ENCODE measurements around the gene MRPL49.
A peak's percentile ranks its signal among the peaks of the same experiment; 100 is the strongest.
"Not testable (repeated sequence)": the region's sequence is repeated elsewhere in the genome, so short reads cannot be mapped to it uniquely, and the experiment has no call there.

Gene MRPL49

DNA sequence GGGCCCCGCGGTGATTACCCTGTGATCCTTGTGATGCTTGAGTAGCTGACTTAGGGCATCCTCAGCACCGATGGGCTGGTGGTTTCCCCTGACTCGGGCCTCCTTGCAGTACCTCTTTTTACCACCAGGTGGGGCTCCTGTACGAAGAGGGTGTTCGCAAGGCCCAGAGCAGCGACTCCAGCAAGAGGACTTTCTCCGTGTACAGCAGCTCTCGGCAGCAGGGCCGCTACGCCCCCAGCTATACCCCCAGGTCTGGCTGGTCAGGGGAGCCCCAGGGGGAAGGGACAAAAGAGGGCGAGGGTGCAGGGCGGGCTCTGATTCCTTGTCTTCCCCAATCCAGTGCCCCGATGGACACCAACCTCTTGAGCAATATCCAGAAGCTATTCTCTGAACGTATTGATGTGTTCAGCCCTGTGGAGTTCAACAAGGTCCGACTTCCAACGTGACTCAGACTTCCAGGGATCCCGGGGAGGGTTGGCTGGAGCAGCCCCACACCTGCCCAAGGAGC, 11.7 kb upstream of the MRPL49 start:
- TF ChIP-seq POLR2A (IDR thresholded peaks at IDR 0.05; ENCODE audit: low read depth, low read length) = no peak
- DNase-seq (ENCODE audit: insufficient read length, low spot score) (peak; percentile 98), FAIRE-seq (no peak)

DNA sequence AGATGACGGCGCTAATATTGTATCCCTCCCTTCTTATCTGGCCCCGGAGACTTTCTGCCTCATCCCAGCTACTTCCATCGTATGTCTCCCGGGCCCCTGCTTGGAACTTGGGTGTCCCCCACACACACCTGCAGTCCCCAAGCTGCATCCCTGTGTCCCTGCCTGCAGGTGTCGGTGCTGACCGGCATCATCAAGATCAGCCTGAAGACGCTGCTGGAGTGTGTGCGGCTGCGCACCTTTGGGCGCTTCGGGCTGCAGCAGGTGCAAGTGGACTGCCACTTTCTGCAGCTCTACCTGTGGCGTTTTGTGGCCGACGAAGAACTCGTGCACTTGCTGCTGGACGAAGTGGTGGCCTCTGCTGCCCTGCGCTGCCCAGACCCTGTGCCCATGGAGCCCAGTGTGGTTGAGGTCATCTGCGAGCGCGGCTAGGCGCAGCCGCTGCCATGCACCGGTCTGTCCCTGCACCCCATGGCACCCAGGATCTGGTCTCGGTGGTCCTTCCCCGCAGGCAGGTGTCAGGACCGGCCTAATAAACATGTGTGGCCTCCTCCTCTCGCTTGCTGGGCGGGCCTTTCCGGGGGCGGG, 10.9 kb upstream of the MRPL49 start:
- FAIRE-seq (no peak), DNase-seq (ENCODE audit: insufficient read length, low spot score) (no peak)
- no peak for TF ChIP-seq POLR2A (IDR thresholded peaks at IDR 0.05; ENCODE audit: low read depth, low read length)

DNA sequence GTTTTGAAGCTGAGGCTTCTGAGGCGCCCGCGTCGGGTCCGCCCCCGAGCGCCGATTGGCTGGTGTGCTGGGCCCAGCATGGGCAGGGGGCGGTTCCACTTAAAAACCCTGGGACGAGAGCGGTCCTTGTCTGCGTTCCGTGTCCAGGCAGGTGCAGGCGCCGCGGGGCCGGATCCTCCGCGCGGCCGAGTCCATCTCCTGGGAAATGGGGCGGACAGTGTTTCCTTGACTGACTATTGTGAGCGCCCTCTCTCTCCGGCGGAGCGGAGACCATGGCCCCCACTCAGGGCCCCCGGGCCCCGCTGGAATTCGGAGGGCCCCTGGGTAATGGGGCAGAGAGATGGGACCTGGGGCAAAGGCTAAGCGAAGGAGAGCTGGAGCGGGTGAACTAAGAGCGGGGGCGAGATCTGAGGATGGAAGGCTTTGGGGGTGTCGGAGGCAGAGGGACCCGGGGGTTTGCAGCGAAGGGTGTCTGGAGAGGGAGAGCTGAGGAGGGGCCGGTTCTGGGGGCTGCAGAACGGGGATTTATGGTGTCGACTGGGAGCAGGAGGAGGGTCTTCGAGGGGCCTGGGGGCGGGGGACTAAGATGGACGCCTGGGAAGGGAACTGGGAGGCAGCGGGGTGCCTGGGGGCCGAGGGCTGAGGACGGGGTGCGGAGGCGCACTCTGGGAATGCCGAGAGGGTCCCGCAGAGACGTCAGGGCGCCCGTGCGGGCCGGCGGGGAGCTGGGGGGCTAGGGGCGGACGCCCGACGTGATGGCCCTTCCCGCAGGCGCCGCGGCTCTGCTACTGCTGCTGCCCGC, 10.2 kb upstream of the MRPL49 start, which contains the start of gene TM7SF2:
TSS of gene TM7SF2 (plus strand) at position 129 of the 802 bp plus-strand sequence. CDS start at position 273, 144 bp downstream.
- no peak for FAIRE-seq
- no peak for TF ChIP-seq POLR2A (IDR thresholded peaks at IDR 0.05; ENCODE audit: low read depth, low read length)
- no peak for DNase-seq (ENCODE audit: insufficient read length, low spot score)

DNA sequence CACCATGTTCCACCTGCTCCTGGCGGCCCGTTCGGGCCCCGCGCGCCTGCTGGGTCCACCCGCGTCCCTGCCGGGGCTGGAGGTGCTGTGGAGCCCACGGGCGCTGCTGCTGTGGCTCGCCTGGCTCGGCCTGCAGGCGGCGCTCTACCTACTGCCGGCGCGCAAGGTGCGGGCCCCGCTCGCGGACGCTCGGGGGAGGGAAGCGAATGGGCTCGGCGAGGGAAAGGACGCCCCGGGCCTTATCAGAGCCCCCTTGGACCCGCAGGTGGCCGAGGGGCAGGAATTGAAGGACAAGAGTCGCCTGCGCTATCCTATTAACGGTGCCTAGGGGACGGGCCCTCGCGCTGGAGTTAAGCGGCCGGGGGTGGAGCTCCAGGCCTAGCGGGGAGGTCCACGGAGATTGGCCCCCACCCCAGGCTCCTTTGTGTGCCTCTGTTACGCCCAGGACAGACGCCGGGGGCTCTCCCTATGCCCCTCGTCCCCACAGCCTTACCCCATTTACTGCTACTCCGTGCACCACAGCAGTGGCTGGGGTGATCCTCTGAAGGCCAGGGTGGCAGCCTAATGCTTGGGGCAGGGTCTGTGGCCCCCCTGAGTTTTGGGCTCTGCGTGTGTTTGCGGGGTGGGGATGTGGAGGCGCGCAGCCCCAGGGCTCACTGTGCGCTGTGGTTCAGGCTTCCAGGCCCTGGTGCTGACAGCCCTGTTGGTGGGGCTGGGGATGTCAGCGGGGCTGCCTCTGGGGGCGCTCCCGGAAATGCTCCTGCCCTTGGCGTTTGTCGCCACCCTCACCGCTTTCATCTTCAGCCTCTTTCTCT, 9.4 kb upstream of the MRPL49 start:
- DNase-seq (ENCODE audit: insufficient read length, low spot score) = no peak
- TF ChIP-seq POLR2A (IDR thresholded peaks at IDR 0.05; ENCODE audit: low read depth, low read length) = no peak
- no peak for FAIRE-seq

DNA sequence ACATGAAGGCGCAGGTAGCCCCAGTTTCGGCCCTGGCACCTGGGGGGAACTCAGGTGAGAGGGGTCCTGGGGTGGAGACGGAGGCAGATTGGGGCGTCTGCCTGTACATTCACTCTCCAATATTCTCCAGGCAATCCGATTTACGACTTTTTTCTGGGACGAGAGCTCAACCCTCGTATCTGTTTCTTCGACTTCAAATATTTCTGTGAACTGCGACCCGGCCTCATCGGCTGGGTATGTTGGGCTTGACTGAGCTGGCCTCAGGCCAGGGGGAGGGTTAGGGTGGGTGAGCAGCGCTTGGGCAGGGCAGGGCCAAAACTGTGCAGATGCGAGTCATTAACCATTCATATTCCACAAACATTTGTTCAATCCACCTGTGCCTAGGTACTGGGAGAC, 8.8 kb upstream of the MRPL49 start:
- FAIRE-seq = no peak
- no peak for TF ChIP-seq POLR2A (IDR thresholded peaks at IDR 0.05; ENCODE audit: low read depth, low read length)

DNA sequence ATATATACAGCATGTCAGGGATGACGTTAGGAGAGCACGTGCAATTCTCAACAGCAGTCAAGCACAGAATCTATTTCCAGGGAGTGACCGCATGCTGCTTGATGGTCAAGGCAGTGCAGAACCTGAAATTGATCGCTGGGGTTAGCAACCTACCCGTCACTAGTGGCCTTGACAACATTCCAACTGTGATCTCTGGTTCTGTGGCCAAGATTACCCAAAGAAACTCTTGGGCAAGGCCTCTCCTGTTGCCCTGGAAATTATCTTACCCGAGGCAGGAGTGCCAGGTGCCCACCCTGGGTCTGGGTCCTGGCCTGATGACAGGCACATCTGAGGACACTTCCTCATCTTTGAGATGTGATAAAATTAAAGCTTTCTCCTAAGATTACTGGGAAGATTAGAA, 8.3 kb upstream of the MRPL49 start:
- FAIRE-seq (no peak), DNase-seq (ENCODE audit: insufficient read length, low spot score) (no peak)
- no peak for TF ChIP-seq POLR2A (IDR thresholded peaks at IDR 0.05; ENCODE audit: low read depth, low read length)

More for the DNA sequence above, 8.8 kb upstream of the MRPL49 start:
- no peak for DNase-seq (ENCODE audit: insufficient read length, low spot score)

DNA sequence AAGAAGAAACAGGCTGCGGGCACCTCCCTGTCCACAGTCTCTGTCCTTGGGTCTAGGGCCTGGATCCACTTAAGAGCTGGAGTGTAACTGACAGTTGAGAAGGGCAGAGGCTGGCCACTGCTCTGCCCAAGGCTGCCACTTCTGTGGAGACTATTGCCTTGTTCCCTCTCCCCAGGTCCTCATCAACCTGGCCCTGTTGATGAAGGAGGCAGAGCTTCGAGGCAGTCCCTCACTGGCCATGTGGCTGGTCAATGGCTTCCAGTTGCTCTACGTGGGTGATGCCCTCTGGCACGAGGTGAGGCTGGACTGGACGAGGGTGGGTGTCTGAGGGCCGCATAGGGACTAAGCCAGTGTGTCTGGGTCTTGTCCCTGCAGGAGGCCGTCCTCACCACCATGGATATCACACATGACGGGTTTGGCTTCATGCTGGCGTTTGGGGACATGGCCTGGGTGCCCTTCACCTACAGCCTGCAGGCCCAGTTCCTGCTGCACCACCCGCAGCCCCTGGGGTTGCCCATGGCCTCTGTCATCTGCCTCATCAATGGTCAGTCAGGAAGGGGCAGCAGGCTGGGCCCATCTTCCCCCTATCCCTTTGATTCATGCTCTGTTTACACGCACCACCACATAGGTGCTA, 7.5 kb upstream of the MRPL49 start:
- FAIRE-seq (no peak), DNase-seq (ENCODE audit: insufficient read length, low spot score) (no peak)
- no peak for TF ChIP-seq POLR2A (IDR thresholded peaks at IDR 0.05; ENCODE audit: low read depth, low read length)

DNA sequence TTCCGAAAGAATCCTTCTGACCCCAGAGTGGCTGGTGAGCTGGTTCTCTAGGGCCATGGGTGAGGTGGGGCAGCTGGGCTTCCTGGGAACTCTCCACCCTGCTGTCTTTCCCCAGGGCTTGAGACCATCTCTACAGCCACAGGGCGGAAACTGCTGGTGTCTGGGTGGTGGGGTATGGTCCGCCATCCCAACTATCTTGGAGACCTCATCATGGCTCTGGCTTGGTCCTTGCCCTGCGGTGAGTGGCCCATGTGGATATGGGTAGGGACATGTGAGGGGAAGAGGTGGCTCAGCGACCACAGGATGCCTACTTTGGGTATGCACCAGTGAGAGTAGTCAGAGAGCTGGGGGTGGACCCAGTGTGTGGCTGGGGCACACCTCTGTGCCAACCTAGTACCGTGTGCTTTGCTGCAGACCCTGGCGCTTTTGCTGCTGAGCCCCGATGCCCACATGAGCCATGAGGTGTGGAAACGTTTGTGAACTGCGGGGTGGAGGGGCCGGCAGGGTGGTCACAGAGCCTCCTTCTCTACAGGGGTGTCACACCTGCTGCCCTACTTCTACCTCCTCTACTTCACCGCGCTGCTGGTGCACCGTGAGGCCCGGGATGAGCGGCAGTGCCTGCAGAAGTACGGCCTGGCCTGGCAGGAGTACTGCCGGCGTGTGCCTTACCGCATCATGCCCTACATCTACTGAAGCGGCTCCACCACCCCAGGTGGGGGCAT, 6.6 kb upstream of the MRPL49 start:
- no peak for TF ChIP-seq POLR2A (IDR thresholded peaks at IDR 0.05; ENCODE audit: low read depth, low read length)
- DNase-seq (ENCODE audit: insufficient read length, low spot score) (no peak), FAIRE-seq (no peak)

GRCh38 chr11:65116370-65117205, 5.5 kb upstream of the MRPL49 start:
- no peak for DNase-seq (ENCODE audit: insufficient read length, low spot score)
- FAIRE-seq = no peak
- TF ChIP-seq POLR2A (IDR thresholded peaks at IDR 0.05; ENCODE audit: low read depth, low read length) = no peak

- peak; percentile 71 for TF ChIP-seq POLR2A (IDR thresholded peaks at IDR 0.05; ENCODE audit: low read depth, low read length)
- DNase-seq (ENCODE audit: insufficient read length, low spot score) = peak; percentile 92
- FAIRE-seq = peak; percentile 20
Observed at GRCh38 chr11:65117206-65118096, 4.7 kb upstream of the MRPL49 start, which contains the start of gene ZNHIT2. TSS of gene ZNHIT2 (minus strand) at chr11:65117701. CDS start at chr11:65117653, 48 bp downstream.

DNA sequence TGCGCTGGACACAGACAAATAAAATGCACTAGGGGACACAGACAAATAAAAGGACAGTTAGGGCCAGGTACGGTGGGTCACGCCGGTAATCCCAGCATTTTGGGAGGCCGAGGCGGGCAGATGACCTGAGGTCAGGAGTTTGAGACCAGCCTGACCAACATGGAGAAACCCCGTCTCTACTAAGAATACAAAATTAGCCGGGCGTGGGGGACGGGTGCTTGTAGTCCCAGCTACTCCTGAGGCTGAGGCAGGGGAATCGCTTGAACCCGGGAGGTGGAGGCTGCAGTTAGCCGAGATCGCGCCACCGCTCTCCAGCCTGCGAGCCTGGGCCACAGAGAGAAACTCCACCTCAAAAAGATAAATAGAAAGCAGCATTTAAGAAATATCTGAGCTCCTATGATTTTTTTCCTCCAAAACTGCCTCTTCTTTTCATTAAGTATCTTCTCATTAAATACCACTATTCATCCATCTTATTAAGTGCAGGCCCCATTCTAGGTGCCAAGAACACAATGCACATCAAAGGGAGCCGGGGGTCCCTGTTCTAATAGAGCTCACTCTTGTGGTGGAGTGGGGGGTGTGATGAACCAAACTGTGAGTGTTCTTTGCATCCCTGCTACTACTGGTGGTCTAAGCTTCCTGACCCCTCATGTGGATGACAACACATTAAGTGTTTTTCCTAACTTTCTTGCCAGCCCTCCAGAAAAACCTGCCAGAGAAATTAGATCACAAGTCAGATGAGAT, 3.9 kb upstream of the MRPL49 start:
- DNase-seq (ENCODE audit: insufficient read length, low spot score) = no peak
- no peak for FAIRE-seq
- TF ChIP-seq POLR2A (IDR thresholded peaks at IDR 0.05; ENCODE audit: low read depth, low read length) = no peak

- not testable (repeated sequence) for FAIRE-seq
Observed at GRCh38 chr11:65118891-65119669, 3.0 kb upstream of the MRPL49 start.

More at GRCh38 chr11:65118891-65119669, 3.0 kb upstream of the MRPL49 start:
- DNase-seq (ENCODE audit: insufficient read length, low spot score) = not testable (repeated sequence)
